Endothelial cell of umbilical vein (primary cell): ENCODE results near the gene PLA2G15. TPM values are rescaled to one million over a fixed set of nuclear protein-coding genes. Genes with fewer than 3 reads are reported as not detected.

ENCODE experiments used
- BruUV-seq: library from RNA; stranded (reverse); fragments of 400-500 nt; replicated peaks from 2 replicates; lab custom pipeline; 2021; lab: Mats Ljungman, UMichigan
- CTCF ChIA-PET: fragments of 300-600, 350-600 bp; sonication (Branson Sonifier 250); formaldehyde crosslinking; loops from one replicate; lab custom pipeline; 2021; ENCODE audit warnings: antibody characterized with exemption, inconsistent platforms; lab: Charles Lee
- POLR2A ChIA-PET: fragments of 300-600, 350-600 bp; sonication (Branson Sonifier 250); formaldehyde crosslinking; loops from one replicate; lab custom pipeline; 2021; ENCODE audit warnings: antibody characterized with exemption, inconsistent platforms; lab: Charles Lee
- DNase-seq: peaks from one replicate; pipeline ENCODE4 v3.0.0-alpha.2; 2011; ENCODE audit warnings: low read depth, low spot score
- FAIRE-seq: peaks from 2 replicates; lab custom pipeline; 2011; peaks lifted over from hg19 to GRCh38; lab: Jason Lieb, UNC
- H2AFZ ChIP-seq: 2 replicates; pipeline ENCODE4 v1.6.0; 2012; ENCODE audit warnings: low read depth, low read length, control low read depth, inconsistent platforms
- H3K27ac ChIP-seq: 2 replicates; pipeline ENCODE4 v1.5.1; 2011; ENCODE audit warnings: low read depth, mild to moderate bottlenecking, control low read depth, low read length, moderate library complexity; ENCODE audit not compliant: insufficient read depth
- H3K27me3 ChIP-seq, 2 experiments: 2 replicates each; pipeline versions ENCODE4 v1.6.0 to v1.6.1; 2011; ENCODE audit warnings: low read length in 2 of 2, mixed read lengths in 1 of 2; ENCODE audit not compliant: control insufficient read depth in 2 of 2, insufficient read depth in 2 of 2
- H3K36me3 ChIP-seq, 2 experiments: 2 replicates in 1 of 2; 3 replicates in 1 of 2; pipeline ENCODE4 v1.5.1; 2011; ENCODE audit warnings: low read length in 2 of 2, mild to moderate bottlenecking in 1 of 2, moderate library complexity in 1 of 2; ENCODE audit not compliant: control insufficient read depth in 2 of 2, insufficient read depth in 2 of 2; ENCODE audit errors: extremely low read depth in 1 of 2
- H3K4me1 ChIP-seq: 3 replicates; pipeline ENCODE4 v1.5.1; 2011; ENCODE audit warnings: mild to moderate bottlenecking, low read length; ENCODE audit not compliant: control insufficient read depth, insufficient read depth; ENCODE audit errors: extremely low read depth
- H3K4me2 ChIP-seq: 2 replicates; pipeline ENCODE4 v1.6.1; 2011; ENCODE audit warnings: low read length, control low read depth, mixed read lengths; ENCODE audit not compliant: insufficient read depth
- H3K4me3 ChIP-seq, 3 experiments: fragments of 200-600 bp in 1 of 3; sonication (generic), shearing (Covaris generic) in 1 of 3; replicated peaks in 1 of 3; 2 replicates each; pipeline ENCODE4 v1.5.1; 2011 to 2016; ENCODE audit warnings: control low read depth in 3 of 3, low read length in 3 of 3, mild to moderate bottlenecking in 2 of 3, inconsistent platforms in 1 of 3, low read depth in 1 of 3, moderate library complexity in 1 of 3; ENCODE audit not compliant: insufficient read depth in 1 of 3
- H3K79me2 ChIP-seq: 2 replicates; pipeline ENCODE4 v1.6.0; 2012; ENCODE audit warnings: low read length, inconsistent platforms; ENCODE audit not compliant: control insufficient read depth, insufficient read depth
- H3K9ac ChIP-seq: replicated peaks from 2 replicates; pipeline ENCODE3; 2011; ENCODE audit warnings: low read length, control low read depth; ENCODE audit not compliant: insufficient read depth; ENCODE audit errors: extremely low read depth
- H3K9me1 ChIP-seq: replicated peaks from 3 replicates; pipeline ENCODE4 v1.6.0; 2011; ENCODE audit warnings: mild to moderate bottlenecking, low read length; ENCODE audit not compliant: control insufficient read depth, insufficient read depth; ENCODE audit errors: extremely low read depth
- H3K9me3 ChIP-seq: replicated peaks from 2 replicates; pipeline ENCODE4 v1.5.1; 2012; ENCODE audit warnings: low read length, inconsistent platforms; ENCODE audit not compliant: control insufficient read depth, insufficient read depth
- H4K20me1 ChIP-seq: replicated peaks from 2 replicates; pipeline ENCODE3; 2011; ENCODE audit warnings: mild to moderate bottlenecking, low read length; ENCODE audit not compliant: control insufficient read depth, insufficient read depth; ENCODE audit errors: extremely low read depth
- EZH2 ChIP-seq: IDR thresholded peaks from 2 replicates; pipeline ENCODE4 v1.6.1; 2012; ENCODE audit warnings: borderline replicate concordance, low read depth, mild to moderate bottlenecking, moderate library complexity, low read length, inconsistent platforms; ENCODE audit not compliant: severe bottlenecking
- GATA2 ChIP-seq: IDR thresholded peaks from 2 replicates; pipeline ENCODE4 v1.7.0; 2011; ENCODE audit warnings: low read depth, mild to moderate bottlenecking, moderate library complexity, mixed read lengths, low read length; ENCODE audit not compliant: insufficient read length, insufficient read depth
- JUN ChIP-seq: IDR thresholded peaks from 2 replicates; pipeline ENCODE4 v1.6.1; 2011; ENCODE audit warnings: borderline replicate concordance, low read depth; ENCODE audit not compliant: insufficient read length, insufficient read depth
- MYC ChIP-seq: IDR thresholded peaks from one replicate; pipeline ENCODE4 v1.6.1; 2011; ENCODE audit warnings: mild to moderate bottlenecking, low read depth, low read length
- POLR2A ChIP-seq: IDR thresholded peaks from 2 replicates; pipeline ENCODE4 v1.6.1; 2012; ENCODE audit warnings: low read depth, mild to moderate bottlenecking, control low read depth, low read length
- POLR2AphosphoS5 ChIP-seq: IDR thresholded peaks from 2 replicates; pipeline ENCODE4 v1.6.1; 2012; ENCODE audit warnings: low read depth, mild to moderate bottlenecking, control low read depth, low read length, moderate library complexity; ENCODE audit not compliant: insufficient read depth
- dilution Hi-C: fragments of 300-500 bp; cut with MboI; formaldehyde crosslinking; loops from one replicate; pipeline ENCODE4 v1.15.0; 2019; ENCODE audit warnings: low sequenced_read_pairs; ENCODE audit not compliant: extremely low pct_ligation_motif_present
- intact Hi-C: fragments of 100-400 bp; cut with micrococcal nuclease; formaldehyde crosslinking; loops from one replicate; pipeline ENCODE4 v1.10.0; 2022
- polyA plus RNA-seq, 4 experiments: library from polyadenylated mRNA; depleted of rRNA in 3 of 4; stranded (reverse) in 3 of 4; unstranded in 1 of 4; fragments of >200 nt; gene quantifications; 2 replicates each; pipeline versions ENCODE4 v1.2.1 to v1.2.3, GENCODE V29; 2011 to 2012; ENCODE audit warnings: missing spikeins in 1 of 4
- total RNA-seq: library from RNA; stranded (reverse); gene quantifications from 2 replicates; pipeline ENCODE4 v1.2.3, GENCODE V29; 2021
- TF ChIP-seq, protein P1 (sequence below), 2 donors: IDR thresholded peaks; 1 replicate in 1 of 2; 2 replicates in 1 of 2; pipeline ENCODE4 v1.5.1; 2011; ENCODE audit warnings: low read length in 2 of 2, mild to moderate bottlenecking in 2 of 2, moderate library complexity in 2 of 2, control low read depth in 1 of 2, inconsistent platforms in 1 of 2, low read depth in 1 of 2; ENCODE audit not compliant: insufficient read depth in 1 of 2; ENCODE audit errors: extremely low read depth in 1 of 2

Gene PLA2G15
- total and polyA plus RNA-seq, 2 donors (not counting 3 experiments of a cell fraction or from before 2014, with no cell fraction given) = 24.3 to 41.8 TPM

DNA sequence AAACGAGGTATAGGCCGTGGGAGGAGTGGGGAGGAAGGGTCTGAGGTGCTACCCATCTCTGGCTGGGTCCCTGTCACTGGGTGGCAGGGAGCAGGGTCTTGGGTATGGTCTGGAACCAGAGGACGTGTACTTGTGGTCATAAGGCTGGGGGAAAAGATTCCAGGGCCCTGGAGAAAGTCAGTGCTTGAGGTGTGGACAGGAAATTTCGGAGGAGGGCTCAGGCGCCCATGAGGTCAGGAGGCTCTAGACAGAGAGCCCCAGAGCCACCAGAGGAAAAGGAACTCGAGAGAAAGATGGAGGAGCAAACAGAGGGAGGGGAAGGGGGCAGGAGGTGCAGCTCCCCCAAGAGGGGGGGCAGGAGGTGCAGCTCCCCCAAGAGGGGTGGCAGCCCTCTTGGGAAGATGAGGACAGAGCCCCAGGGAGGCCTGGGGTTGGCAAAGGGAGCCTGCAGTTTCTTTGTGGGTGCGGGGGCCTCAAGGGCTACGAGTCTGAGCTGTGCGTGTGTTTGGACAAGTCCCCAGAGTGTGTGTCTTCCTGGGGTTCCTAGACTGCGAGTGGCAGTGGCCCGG lies 18.5 kb downstream of the PLA2G15 start:
- H3K4me3 ChIP-seq = peak overlapping the region; percentile 35 to 69 (median 66)
- DNase-seq (no peak), FAIRE-seq (peak; percentile 76)
- no peaks in the 10 kb centered on the region for H3K9me1 ChIP-seq
- peak overlapping the region; percentile 68 for H3K4me2 ChIP-seq
- peak overlapping the region; percentile 83 for H2AFZ ChIP-seq
- peaks cover 0 to 15% of the 10 kb centered on the region in 2 experiments for H3K36me3 ChIP-seq
- no peaks in the 10 kb centered on the region for H3K27me3 ChIP-seq
- intact Hi-C loops (loop anchor here (1.0 to 2.0 kb wide), 2 partner anchors 19 to 25 kb away; partner anchors contain the start of gene PLA2G15), dilution Hi-C loops (no loop called here)
- H3K27ac ChIP-seq = peak overlapping the region; percentile 91
- H3K9ac ChIP-seq = peak overlapping the region; percentile 91
- ChIA-PET CTCF (interaction anchor here (0.7 to 6.3 kb wide), 24 partner anchors 9 to 170 kb away, joined by 3 to 212 read pairs (median 9); partner anchors contain the start of genes ESRP2, PLA2G15, PRMT7 and SLC7A6OS), POLR2A (interaction anchor here (0.8 to 1.9 kb wide), 5 partner anchors 8 to 61 kb away, joined by 3 to 11 read pairs (median 3); partner anchors contain the start of genes PRMT7 and SLC7A6OS)
- H3K79me2 ChIP-seq = peaks cover 42% of the 10 kb centered on the region
- H3K4me1 ChIP-seq = peaks cover 25% of the 10 kb centered on the region
- TF ChIP-seq JUN (no peak), GATA2 (no peak), EZH2 (no peak), POLR2A (no peak), MYC (no peak), POLR2AphosphoS5 (no peak)
- TF ChIP-seq, protein P1, sequence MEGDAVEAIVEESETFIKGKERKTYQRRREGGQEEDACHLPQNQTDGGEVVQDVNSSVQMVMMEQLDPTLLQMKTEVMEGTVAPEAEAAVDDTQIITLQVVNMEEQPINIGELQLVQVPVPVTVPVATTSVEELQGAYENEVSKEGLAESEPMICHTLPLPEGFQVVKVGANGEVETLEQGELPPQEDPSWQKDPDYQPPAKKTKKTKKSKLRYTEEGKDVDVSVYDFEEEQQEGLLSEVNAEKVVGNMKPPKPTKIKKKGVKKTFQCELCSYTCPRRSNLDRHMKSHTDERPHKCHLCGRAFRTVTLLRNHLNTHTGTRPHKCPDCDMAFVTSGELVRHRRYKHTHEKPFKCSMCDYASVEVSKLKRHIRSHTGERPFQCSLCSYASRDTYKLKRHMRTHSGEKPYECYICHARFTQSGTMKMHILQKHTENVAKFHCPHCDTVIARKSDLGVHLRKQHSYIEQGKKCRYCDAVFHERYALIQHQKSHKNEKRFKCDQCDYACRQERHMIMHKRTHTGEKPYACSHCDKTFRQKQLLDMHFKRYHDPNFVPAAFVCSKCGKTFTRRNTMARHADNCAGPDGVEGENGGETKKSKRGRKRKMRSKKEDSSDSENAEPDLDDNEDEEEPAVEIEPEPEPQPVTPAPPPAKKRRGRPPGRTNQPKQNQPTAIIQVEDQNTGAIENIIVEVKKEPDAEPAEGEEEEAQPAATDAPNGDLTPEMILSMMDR (IDR thresholded peaks at IDR 0.05; ENCODE audit: extremely low read depth in 1 of 2, insufficient read depth in 1 of 2, low read depth in 1 of 2, low read length in 2 of 2) = no peak
- BruUV-seq = TSS peak; percentile 72
- no peaks in the 10 kb centered on the region for H3K9me3 ChIP-seq
- H4K20me1 ChIP-seq = no peaks in the 10 kb centered on the region
